Astrocyte of the cerebellum (primary cell): ENCODE measurements around the gene EPO.

Experiments used
- DNase-seq: peaks from one replicate; pipeline ENCODE4 v3.0.0-alpha.2; 2011; ENCODE audit warnings: low read depth
- H3K4me3 ChIP-seq: 2 replicates; pipeline ENCODE4 v1.5.1; 2011; ENCODE audit warnings: mild to moderate bottlenecking, low read depth, low read length, moderate library complexity
- in situ Hi-C: cut with HindIII; loops from 2 replicates; pipeline ENCODE4 v1.10.0; 2017; ENCODE audit warnings: low sequenced_read_pairs
- TF ChIP-seq, protein P1 (sequence below): IDR thresholded peaks from 2 replicates; pipeline ENCODE4 v1.5.1; 2012; ENCODE audit warnings: low read length, low read depth, moderate library complexity, mild to moderate bottlenecking; ENCODE audit errors: missing control alignments

The EPO gene

DNA sequence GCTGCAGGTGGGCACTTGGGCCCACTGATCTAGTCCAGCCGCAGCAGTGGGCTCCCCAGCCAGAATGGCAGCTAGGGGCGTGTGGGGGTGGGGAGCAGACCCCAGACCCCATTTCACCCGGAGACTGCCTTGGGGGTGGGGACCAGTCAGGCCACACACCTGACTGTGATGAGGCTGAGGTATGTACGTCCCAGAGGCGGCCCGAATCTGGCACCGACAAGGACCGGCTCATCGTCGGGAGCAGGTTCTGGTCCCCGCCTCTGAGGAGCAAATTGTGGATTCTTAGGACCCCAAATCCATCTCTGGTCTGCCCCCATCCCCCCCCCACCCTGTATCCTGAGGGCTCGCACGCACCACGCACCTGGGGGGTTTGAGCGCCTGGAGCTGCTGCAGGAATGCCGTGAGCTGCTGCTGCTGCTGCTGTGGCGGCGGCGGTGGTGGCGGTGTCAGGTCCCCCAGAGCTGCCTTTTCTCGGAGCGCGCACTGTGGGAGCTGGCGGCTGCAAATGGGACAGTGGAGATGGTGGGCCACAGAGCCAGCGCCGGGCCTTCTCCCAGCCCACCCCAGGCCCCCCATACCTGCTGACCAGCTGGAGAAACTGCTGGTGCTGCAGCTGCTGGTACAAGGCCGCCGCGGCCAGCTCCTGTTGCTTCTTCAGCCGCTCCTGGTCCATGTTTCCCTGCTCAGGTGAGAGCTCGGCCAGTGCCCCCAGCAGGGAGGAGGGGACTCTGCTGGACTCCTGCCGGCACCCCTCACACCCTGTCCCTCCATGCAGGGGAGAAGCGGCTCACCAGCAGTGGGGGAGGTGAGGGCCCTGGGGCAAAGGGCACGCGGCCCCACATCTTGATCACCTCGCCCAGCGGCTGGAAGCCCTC, 36.4 kb upstream of the EPO start:
- in situ Hi-C loops: no loop called here
- H3K4me3 ChIP-seq: no peak overlapping the region
- no peak for DNase-seq
- TF ChIP-seq, protein P1, sequence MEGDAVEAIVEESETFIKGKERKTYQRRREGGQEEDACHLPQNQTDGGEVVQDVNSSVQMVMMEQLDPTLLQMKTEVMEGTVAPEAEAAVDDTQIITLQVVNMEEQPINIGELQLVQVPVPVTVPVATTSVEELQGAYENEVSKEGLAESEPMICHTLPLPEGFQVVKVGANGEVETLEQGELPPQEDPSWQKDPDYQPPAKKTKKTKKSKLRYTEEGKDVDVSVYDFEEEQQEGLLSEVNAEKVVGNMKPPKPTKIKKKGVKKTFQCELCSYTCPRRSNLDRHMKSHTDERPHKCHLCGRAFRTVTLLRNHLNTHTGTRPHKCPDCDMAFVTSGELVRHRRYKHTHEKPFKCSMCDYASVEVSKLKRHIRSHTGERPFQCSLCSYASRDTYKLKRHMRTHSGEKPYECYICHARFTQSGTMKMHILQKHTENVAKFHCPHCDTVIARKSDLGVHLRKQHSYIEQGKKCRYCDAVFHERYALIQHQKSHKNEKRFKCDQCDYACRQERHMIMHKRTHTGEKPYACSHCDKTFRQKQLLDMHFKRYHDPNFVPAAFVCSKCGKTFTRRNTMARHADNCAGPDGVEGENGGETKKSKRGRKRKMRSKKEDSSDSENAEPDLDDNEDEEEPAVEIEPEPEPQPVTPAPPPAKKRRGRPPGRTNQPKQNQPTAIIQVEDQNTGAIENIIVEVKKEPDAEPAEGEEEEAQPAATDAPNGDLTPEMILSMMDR: no peak

DNA sequence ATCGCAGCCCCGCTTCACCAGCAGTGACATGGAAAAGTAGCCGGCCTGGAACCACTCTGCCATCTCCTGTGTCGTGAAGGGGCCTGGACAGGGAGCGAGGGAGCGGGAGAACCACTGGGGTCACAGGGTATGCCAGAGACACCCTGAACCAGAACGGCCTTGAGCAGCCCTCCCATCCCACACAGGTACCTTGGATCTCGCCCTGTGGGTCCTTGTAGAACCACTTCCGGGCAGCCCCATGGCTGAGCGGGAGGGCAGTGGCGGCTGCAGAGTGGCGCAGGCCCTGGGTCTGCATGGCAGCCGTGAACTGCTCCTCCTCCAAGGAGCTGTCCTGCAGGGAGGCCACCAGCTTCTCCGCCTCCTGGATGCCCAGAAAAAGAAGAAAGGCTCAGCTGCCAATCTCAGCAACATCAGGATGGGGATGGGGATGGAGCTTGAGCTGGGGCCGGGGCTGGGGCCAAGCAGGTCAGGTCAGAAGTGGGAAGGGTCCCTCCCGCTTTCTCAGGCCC, 35.7 kb upstream of the EPO start:
- no peak for DNase-seq
- TF ChIP-seq, protein P1: no peak
- H3K4me3 ChIP-seq: no peak overlapping the region
- in situ Hi-C loops: no loop called here

DNA sequence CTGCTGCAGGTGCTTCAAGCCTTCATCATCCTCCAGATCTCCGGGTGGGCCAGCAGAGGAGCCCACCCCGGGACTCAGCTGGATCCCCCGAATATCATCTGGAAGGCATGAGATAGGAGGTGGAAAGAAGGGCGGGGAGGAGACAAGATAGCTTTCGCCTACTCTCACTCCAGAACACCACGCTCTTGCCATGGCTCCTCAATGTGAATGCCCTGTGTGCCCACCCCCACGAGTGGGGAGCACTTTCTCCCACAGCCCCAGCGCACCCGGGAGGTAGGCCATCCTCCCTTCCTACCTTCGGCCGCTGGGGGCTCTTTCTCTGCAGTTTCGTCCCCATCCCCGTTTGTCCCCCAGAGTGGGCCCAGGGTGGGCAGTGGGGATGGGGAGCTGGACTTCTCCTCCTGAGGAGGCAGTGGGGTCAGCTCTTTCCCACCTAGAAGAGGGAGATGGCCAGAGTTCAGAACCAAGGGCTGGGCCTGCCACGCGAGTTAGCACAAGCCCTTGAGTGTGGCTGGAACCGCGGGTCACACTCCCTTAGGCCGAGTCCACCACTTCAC, 35.1 kb upstream of the EPO start:
- H3K4me3 ChIP-seq: no peak overlapping the region
- in situ Hi-C loops: no loop called here
- TF ChIP-seq, protein P1: no peak
- DNase-seq: no peak

DNA sequence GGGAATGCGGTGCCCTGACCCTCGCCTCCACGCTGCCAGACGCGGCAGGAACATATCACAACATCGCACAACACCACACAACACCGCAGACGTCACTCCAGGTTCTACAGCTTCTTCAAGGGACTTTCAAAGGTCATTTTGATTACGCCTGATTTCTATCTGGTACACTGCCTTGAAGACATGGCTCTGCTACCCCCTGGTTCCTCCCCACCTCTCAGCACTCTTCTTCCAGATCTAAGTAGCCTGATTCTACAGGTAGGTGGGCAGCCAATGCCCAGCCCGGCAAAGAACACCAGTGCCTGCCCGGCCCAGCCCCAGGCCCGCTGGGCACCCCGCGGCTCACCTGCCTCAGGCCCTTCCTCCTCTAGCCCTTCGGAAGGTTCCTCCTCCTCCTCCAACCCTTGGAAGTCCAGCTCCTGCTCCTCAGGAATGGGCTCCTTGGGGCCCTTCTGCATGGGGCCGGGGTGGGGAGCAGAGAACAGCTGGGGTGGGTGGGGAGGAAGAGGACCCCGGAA, 34.6 kb upstream of the EPO start:
- H3K4me3 ChIP-seq: no peak overlapping the region
- DNase-seq: no peak
- TF ChIP-seq, protein P1: no peak
- in situ Hi-C loops: no loop called here

DNA sequence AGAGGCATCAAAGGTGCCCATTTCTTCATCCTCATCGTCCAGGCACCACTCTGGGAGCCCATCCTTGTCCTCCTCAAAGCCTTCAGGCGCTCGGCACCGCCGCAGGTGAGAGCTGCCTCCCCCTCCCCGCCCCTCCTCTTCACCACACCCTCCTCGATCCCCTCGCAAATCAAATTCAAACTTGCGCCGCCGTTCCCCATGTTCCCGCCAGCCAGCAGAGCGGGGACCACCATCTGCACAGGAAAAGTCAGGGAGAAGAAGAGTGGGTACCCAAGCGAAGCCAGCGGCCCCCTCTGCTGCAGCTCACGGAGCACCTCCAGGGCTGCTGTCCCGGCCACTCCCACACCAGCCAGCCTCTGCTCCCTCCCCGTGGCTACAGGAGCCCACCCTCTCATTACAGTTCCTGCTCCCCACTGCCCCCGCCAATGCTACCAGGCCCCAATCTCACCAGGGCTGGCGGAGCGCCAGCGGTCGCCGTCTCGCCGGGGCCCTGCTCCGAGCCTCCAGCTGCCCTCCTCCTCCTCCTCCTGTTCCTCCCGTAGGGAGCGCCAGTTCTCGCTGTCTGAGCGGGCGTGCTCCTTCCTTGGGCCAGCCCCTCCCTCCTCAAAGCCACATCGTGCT, 34.0 kb upstream of the EPO start:
- in situ Hi-C loops: no loop called here
- no peak for DNase-seq
- H3K4me3 ChIP-seq: no peak overlapping the region
- TF ChIP-seq, protein P1: no peak

DNA sequence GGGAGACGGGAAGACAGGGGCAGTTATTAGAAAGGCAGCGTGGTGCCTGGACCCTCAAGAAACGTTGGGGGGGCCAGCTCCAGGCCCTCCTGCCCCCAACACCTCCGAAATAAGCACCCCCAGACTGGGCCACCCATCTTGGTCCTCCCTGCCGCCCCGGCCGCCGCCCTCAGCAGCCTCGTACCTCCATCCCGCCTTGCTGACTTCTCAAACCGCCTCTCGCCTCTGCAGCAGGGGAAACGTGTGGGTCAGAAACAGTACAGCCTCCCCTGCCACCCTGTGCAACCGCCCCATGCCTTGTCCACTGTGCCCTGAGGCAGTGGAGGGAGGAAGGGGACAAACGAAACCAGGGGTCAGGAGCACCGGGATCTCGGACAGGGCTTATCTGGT, 33.5 kb upstream of the EPO start:
- TF ChIP-seq, protein P1: no peak
- no peak for DNase-seq
- in situ Hi-C loops: no loop called here
- H3K4me3 ChIP-seq: no peak overlapping the region
